RPMI7951 (cell line): ENCODE measurements around the gene STAT1. TPM values are rescaled to one million over a fixed set of nuclear protein-coding genes. Genes with fewer than 3 reads are reported as not detected.

Source experiments
- DNase-seq: peaks from one replicate; pipeline ENCODE4 v3.0.0-alpha.2; 2012; ENCODE audit warnings: low read depth
- total RNA-seq: library from RNA; depleted of rRNA; stranded (reverse); fragments of >200 nt; shearing (Covaris generic); gene quantifications from 2 replicates; pipeline ENCODE4 v1.2.3, GENCODE V29; 2014; rRNA removed

Gene STAT1
- total RNA-seq: 86.4 and 101 TPM in 2 replicates

DNA sequence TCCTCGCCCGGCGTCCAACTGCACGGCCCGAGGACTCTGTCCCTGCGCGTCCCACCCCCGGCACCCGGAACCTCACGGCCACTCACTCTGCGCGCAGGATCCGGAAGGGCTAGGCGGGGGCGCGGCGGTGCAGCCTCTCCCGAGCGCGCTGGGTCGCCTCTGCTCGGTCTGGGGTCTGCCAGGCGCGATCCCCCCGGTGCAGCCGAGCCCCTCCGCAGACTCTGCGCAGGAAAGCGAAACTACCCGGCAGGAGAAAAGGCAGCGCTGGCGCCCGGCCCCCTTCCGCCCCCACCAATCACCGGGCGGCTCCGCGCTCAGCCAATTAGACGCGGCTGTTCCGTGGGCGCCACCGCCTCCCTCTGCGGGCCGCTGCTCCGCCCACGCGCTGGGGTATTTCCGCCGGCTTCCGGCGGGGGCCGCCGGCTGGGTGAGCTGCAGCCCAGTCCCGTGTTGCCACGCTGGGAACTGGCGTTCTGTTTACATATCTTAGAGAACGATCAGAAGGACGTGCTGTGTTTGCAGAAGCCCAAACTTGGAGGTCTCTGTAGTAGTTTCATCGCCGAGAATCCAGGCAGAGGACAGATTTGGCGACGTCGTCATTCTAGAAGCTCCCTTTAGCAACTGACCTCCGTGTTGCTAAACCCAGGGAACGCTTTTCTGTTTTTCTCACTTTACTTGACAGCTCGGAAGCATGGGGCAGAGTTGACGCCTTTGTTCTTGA, at the start of gene STAT1:
Gene STAT1 (minus strand): TSS at position 240 of the 721 bp plus-strand sequence. CDS start 4,168 bp downstream, outside the sequence.
- DNase-seq: peak; percentile 91

DNA sequence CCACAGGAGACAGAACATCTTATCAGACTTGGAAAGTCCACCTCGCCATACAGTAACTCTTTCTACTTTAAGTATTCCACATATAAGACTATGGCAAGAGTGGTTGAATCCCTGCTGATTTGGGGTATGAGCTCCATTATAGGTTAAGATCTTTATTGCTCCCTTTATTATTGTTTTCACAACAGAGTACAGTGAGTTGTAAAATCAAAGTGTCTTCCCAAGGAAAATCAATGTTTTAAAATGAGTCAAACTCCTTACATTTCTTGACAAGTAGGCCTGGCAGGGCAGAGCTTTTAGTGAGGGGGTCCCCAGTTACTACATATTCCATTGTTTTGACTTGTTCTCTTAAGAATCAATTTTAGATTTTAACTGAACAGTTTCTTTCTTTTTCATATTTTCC, 49.6 kb upstream of the STAT1 start:
- DNase-seq: no peak

DNA sequence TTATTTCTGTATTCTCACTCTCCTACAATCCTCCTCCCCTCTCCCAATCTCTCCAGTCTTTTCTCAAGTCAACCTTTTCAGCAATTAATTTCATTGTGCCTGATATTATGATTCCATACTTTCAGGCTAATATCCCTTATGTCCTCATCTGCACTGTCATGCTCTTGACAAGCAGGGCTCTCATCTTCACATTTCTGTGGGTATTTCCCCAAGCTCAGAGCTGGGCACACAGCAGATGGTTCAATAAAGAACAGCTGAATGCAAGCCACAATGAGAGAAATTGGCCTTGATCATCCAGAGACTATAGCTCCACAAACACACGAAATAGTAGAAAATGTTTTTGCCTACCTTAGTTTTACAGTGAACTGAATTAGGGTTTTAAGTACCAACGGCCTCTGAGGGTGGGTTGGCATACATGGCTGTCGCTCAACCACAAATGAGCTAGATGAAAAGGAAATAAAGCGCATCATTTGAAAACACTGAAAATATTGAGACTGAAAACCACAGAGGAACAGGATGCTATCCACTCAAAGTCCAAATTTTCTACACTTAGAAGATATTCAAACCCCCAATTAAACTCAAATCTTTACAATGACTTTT, 47.5 kb upstream of the STAT1 start:
- DNase-seq: no peak

DNA sequence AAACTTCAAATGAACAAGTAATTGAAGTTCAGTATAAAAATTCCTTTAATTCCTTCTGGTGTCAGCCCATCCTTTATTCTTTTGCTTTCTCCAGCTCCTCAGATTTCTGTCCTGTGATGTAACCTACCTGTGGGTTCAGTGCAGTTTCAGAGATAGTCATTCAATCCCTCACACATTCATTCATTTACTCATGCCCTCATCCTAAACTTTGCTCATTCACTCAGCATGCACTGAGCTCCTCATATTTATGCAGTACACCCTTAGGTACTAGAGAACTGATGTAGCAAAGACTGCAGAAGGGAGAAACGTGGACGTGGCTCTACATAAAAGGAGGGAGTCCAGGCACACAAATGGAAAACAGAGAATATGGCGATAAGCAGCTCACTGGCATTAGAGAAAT, 45.3 kb upstream of the STAT1 start:
- no peak for DNase-seq

GRCh38 chr2:191056228-191056627, 42.3 kb upstream of the STAT1 start:
- no peak for DNase-seq

- DNase-seq: no peak
These were observed 39.3 kb upstream of the STAT1 start for GRCh38 chr2:191053256-191053655.

DNA sequence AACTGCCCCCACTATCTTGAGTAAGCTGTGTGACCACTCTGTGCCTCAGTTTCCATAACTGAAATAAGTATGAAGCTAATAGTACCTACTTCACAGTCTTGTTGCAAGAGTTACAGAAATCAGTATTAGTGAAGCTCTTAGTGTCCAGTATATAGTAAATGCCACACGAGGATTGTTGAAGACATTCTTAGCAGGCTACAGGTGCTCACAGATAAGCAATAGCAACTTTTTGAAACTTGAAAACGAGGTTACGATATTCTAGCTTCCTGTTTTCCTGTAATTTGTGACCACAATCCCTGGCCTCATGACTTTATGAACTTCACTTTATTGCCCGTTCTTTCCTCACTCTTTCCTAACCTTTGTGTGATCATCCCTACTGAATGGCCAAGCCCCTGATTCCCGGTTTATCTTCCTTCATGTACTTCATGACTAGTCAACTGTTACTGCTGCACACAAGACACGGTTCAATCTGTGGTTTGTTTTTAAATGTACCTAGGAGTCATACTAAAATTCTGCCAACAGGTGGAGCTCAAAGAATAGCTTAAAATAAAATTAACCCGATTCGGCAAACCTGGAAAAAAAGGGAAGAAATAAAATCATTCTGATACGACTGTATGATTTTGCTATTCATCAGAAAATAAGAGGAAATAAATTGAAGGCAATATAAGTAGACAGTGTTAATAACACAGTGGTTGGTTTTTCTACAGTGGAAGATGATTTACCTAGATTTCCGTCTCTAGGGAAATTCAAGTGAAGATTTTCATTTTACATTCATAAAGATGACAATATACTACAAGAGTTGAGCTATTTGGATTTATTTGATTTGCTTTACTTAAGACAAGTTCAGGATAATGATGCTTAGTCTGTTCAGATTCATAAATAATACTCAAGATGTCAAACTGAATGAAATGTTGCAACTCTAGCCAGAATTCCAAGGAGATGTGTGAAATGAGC, 38.1 kb upstream of the STAT1 start:
- DNase-seq: peak; percentile 61

DNA sequence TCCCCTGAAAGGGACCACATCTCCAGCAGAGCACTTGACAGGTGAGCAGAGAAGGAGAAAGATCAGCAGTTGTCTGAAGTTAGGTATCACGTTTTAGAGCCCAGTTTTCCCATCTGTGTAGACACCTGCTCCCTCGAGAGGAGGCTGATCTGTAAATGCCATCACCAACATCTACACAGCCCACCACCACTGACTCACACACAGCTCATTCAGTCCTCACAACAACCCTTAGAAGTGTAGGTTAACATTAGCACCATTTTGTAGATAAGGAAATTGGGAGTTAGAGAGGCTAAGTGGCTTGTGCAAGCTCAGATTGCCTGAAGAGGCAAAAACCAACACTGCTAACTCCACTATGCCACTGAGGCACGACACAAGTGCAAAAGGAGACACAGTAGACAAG, 37.2 kb upstream of the STAT1 start:
- no peak for DNase-seq

DNA sequence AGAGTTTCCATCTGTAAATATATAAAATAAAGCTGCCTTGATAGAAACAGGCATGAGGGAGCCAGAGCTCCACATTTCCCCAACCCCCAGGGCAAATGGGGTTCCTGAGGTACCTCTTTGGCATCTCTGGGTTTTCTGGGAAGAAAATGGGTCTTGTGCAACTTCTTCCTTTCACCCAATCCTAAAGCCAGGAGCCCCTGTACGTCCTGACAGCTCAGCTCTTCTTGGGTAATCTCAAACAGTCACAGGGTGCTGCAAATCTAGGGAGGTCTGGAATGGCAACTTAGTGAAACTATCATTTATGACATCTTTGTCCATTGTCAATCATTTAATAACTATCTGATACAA, 36.6 kb upstream of the STAT1 start:
- peak; percentile 30 for DNase-seq

DNA sequence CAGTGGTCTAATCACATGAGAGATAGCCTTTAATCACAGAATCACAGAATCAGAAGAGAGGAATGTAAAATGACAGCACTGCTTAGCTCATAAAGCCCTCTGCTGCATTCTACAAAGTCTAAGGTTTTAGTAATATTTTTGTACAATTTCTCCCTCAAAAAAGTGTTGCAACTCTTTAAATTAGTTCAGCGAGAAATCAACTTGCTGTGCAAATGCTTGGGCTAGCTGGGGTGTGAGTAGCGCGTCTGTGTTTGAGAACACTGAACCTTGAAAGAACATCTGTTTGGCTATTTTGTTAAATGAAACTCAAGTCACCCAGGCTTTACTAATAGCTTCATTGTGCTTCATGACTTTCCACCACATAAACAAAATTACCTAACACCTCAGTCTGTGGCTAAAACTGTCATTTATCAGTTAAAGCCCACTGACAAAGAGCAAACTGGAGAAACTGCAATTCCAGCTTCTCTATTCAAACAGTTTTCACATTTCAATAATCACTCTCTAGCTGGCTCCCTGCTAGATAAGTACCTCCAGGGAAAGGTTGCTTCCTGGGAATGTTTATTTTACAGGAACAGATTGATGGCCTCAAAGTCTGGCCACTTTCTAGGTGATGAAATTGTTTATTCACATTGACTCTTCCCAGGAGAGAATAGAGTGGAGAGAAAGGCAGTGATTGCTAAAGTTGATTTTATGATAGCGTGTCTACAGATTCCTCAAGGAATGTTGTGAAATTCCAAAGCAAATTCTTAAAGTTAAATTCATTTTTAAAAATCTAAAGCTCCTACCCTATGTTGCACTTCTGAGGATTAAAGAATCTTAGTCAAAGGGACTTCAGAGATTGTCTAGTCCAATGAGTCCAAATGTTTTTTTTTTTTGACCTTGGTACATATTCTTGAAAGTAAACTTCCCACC, 36.0 kb upstream of the STAT1 start:
- peak; percentile 29 for DNase-seq

DNA sequence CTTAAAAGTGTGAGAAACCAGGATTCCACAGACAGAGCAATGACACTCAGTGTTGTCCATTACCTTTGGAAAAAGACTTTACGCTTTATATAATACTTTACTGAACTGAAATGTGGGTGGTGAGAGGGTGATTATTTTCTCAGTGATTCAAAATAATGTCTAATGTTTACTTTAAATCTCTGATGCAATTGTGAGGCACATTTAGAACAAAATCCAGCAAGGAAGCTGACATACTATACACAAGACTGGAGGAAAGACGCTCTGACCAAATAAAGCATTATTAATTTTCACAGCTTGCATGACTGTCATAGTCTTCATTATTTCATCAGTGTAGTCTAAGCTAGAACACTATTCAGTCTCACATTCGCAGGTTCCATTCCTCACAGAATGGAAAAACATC, 34.1 kb upstream of the STAT1 start:
- DNase-seq: no peak

DNA sequence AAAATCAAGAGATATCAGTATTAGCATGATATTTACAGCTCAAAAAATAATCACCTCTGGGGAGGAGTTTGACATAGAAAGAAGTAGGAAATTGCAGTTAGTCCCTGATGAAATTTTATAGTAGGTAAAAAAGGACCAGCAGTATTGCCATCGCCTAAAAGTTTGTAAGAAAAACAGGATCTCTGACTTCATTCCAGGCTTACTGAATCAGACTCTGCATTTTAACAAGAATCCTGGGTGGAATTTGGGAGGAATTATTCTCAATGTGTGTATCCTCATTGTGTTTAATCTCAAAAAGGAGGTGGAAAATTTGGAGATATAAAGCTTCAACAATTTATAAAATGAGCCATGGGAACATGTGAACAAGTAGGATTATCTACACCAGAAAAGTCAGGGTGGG, 31.2 kb upstream of the STAT1 start:
- no peak for DNase-seq

- no peak for DNase-seq
These were observed 29.5 kb upstream of the STAT1 start for GRCh38 chr2:191043438-191043837.

- no peak for DNase-seq
These were observed 27.6 kb upstream of the STAT1 start for GRCh38 chr2:191041418-191042161.

GRCh38 chr2:191039616-191040015, 25.6 kb upstream of the STAT1 start:
- DNase-seq: no peak

DNA sequence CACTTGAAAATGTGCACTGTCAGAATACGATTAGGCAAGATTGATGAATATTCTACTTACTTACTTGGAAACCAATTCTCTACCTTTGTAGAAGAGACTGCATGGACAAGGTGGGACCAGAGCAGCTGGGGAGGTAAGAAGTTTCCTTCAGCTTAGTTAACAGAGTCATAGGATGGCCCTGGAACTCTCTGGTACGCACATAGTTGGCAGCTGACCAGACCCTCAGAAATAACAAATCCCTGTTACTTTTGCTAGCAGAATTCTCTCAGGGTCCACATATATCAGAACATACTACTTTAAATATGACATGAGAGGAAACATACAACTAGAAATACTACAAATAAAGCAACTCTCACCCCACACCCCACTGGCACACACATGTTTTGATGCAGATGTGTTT, 24.8 kb upstream of the STAT1 start:
- no peak for DNase-seq

DNA sequence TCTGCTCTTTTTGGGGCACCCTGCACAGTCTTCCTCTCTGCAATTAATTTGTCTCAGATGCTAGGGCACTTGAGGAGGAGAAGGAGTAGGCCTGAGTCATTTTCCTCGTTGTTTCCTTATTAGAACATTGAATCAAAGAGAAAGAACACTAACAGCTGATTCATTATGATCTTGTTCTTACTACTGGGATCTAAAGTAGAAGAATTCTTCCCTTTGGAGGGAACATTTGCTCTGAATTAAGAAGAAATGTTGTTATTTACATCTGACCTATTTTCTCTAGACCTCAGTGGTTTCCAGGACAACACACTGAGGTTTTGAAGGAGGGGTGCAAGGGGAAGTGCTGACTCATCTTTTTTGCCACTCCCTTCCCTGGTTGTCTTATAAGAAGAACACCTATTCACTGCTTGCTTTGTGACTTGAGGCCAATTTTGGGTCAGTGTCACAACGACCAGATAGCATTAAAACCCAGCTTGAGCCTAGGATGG, 24.3 kb upstream of the STAT1 start:
- peak; percentile 55 for DNase-seq

GRCh38 chr2:191037351-191037750, 23.4 kb upstream of the STAT1 start:
- no peak for DNase-seq

GRCh38 chr2:191036363-191036762, 22.4 kb upstream of the STAT1 start:
- no peak for DNase-seq

GRCh38 chr2:191032588-191033429, 18.8 kb upstream of the STAT1 start:
- DNase-seq: no peak
